Caki2 (cell line): ENCODE measurements around the gene MRAS. TPM values are rescaled to one million over a fixed set of nuclear protein-coding genes. Genes with fewer than 3 reads are reported as not detected.
"Not testable (repeated sequence)": the region's sequence is repeated elsewhere in the genome, so short reads cannot be mapped to it uniquely, and the experiment has no call there.

ENCODE experiments used
- DNase-seq: peaks from one replicate; pipeline ENCODE4 v3.0.0-alpha.2; 2015; ENCODE audit warnings: low read depth
- in situ Hi-C: cut with HindIII; loops from 2 replicates; pipeline ENCODE4 v1.10.0; 2016; ENCODE audit warnings: low sequenced_read_pairs, low pct_unique_long_range_greater_than_20kb, mixed read lengths
- total RNA-seq: library from RNA; depleted of rRNA; stranded (reverse); fragments of >200 nt; shearing (Covaris generic); gene quantifications from 2 replicates; pipeline ENCODE4 v1.2.3, GENCODE V29; 2014; ENCODE audit warnings: low replicate concordance; rRNA removed

The MRAS gene
- total RNA-seq, 1 experiment from 2014 or later, result 17.3 TPM

DNA sequence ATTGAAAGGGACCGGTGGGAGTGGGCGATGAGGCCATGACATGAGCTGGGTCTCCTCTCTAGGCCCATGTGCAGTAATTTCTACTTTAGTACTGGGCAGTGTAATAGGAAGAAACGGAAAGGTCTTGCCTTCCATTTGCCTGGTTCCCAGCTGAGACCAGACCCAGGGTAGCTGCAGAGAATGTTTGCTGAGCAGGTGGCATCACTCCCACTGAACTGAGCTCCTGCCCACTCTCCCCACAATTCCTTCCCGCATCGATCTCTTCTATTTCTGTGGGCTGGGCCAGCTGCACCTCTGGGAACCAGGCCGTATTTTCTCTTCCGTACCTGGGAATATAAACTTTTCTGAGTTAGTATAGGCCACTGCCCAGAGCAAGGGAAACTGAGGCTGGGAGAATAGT is 101.8 kb downstream of the MRAS start:
- in situ Hi-C loops, result no loop called here
- no peak for DNase-seq

GRCh38 chr3:138450704-138451424 is 102.5 kb downstream of the MRAS start:
- in situ Hi-C loops, result no loop called here
- no peak for DNase-seq

- in situ Hi-C loops, result no loop called here
- no peak for DNase-seq
These were observed 103.3 kb downstream of the MRAS start for GRCh38 chr3:138451595-138452162.

DNA sequence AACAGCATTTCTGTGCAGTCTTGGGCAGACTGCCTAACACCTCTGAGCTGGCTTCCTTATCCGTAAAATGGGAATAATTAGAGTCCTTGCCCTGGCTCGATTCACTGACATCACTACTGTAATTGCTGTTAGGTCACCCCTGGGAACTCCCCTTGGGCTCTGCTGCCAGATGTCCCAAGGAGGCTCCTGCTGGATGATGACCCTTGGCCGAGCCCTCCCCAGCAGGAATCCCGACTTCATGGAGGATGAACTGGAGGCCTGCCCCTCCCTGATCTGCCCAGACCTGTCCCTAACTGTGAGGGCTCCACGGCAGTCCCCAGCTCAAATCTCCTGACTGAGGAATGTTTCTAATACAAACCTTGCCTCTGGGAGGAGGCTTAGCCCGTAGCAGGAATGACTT is 104.1 kb downstream of the MRAS start:
- DNase-seq, result no peak
- in situ Hi-C loops, result no loop called here

GRCh38 chr3:138453940-138454339 is 105.6 kb downstream of the MRAS start:
- DNase-seq, in situ Hi-C loops: not testable (repeated sequence)

Other genes with a start within 250 kb of the MRAS start
- 6.3 and 8.9 TPM in 2 replicates for gene DZIP1L, start 233.0 kb upstream of the MRAS start, total RNA-seq
- not detected in 2 replicates for gene A4GNT, start 216.2 kb upstream of the MRAS start, total RNA-seq
- gene DBR1, start 173.7 kb upstream of the MRAS start, total RNA-seq, result 11.3 and 11.9 TPM in 2 replicates
- gene ARMC8, start 161.3 kb upstream of the MRAS start, total RNA-seq, result 24.4 and 26.1 TPM in 2 replicates
- gene NME9, start 18.7 kb upstream of the MRAS start, total RNA-seq, result 0.57 TPM in 1 of 2 replicates, not detected in the other
- gene ESYT3, start 86.0 kb downstream of the MRAS start, total RNA-seq, result 0.07 TPM in 1 of 2 replicates, not detected in the other
- gene CEP70, start 245.7 kb downstream of the MRAS start, total RNA-seq, result 22.3 and 30.5 TPM in 2 replicates